NCI-H2171 treated with DMSO at 0.1 percent for 48 hours (cell line): ENCODE measurements around the gene PDZK1.
"Not testable (repeated sequence)": the region's sequence is repeated elsewhere in the genome, so short reads cannot be mapped to it uniquely, and the experiment has no call there.

Experiments used
- DNase-seq: peaks from one replicate; lab custom pipeline; 2025; lab: John Stamatoyannopoulos, UW

PDZK1 gene

GRCh38 chr1:145656245-145656943 lies 50.8 kb downstream of the PDZK1 start:
- DNase-seq = not testable (repeated sequence)

- not testable (repeated sequence) for DNase-seq
Measured at GRCh38 chr1:145643990-145644389, 63.2 kb downstream of the PDZK1 start.

- DNase-seq = not testable (repeated sequence)
Measured at GRCh38 chr1:145641886-145642285, 65.3 kb downstream of the PDZK1 start.

GRCh38 chr1:145636237-145636636 lies 70.9 kb downstream of the PDZK1 start:
- DNase-seq = not testable (repeated sequence)

- DNase-seq = not testable (repeated sequence)
Measured at GRCh38 chr1:145622177-145622576, 85.0 kb downstream of the PDZK1 start.
